Activated T-cell treated with anti-CD3 and anti-CD28 coated beads for 48 hours (primary cell): ENCODE measurements around the gene PRKCA.

ENCODE experiments used
- DNase-seq: peaks from one replicate; pipeline ENCODE4 v3.0.0-alpha.2; 2020; ENCODE audit warnings: low read depth

Gene PRKCA

DNA sequence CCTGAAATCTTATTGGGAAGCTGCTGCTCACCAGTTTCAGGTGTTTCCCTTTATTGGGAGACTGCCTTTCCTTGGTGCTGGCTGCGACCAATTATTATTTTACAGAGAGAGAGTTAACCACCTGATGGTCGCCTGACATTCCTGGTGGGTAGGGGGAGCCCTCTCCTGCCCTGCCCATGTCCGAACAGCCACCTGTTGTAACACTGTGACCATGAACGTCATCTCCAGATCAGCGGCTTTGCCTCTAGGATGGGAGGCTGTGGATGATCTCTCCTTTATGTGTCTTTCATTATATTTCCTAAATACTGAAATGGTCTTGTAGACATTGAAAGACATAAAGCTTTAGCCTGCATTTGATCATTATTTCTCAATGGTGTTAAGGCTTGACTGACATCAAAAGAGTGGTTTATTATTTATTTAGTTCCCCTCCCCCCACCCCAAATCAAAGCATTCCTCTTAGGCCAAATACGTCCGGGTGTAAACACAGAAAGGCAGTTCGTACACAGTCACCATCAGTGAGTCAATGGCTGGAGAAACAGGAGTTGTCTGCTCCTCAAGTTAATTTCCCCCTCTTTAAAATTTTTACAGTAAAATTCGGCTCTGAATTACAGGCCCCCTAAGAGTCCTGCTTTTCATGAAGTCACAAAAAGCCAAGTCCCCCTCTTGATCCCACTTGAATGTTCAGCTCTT lies 474.7 kb downstream of the PRKCA start:
- DNase-seq = no peak

DNA sequence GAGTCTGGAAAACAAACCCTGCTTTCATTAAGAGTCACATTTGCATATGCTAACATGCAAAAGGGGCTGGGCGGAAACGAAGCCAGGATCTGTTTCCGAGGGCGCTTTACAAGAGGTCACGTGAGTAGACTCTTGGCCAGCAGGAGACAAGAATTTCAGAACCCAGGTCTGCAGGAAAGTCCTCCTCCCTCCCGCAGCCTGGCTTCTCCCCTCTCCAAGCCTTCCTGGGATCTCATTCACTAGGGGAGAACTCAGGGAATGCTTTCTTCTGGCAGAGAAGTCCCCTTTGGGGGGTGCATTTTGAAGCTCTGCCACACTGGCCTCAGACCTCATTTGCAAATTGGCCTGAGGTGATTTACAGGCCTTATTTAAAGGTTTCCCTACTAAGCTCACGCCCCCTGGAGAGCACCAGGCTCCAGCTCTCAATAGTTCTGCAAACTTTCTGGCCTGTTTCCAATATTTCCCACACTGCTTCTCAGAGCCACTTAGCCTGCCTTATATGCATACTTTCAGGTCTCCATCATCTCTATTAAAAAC lies 475.3 kb downstream of the PRKCA start:
- DNase-seq = no peak

DNA sequence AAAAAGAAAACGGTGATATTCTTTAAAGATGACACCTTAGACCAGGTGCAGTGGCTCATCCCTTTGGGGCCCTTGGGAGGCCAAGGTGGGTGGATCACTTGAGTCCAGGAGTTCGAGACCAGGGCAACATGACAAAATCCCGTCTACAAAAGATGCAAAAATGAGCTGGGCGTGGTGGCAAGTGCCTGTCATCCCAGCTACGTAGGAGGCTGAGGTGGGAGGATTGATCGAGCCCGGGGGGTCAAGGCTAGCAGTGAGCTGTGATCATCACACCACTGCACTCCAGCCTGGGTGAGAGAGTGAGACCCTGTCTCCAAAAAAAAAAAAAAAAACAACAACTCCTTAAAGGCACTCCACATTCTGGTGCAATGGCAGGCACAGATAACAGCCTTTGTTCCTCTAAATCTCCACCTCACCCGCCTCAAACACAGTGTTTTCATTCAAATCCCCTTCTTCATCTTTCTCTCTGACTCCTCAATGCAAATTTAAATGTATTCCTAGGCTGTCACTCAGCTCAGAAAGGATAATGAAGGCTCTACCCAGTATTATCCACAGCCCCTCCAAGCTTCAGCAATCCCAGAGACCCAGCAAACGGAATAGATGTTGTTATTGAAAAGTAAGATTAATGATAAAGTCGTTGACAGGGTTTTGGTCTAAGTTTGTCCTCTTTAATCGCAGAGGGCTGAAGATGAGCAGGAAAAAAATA lies 476.3 kb downstream of the PRKCA start:
- no peak for DNase-seq

DNA sequence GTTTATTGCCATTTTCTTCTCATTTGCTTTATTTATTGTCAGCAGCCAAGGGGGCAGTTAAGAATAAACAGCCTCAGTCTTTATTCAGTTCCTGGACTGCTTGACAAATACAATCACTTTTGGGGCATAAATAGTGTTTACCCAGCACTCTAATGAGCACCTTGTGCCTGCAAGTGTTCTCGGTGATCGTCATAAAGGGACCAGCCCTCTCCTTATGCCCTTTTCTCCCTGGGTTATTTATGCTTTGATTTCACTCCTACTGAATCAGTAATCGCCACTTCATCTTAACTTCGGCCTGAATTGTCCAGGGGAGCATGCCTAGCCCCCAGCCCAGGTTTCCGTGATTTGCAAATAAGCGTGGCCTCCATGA lies 476.8 kb downstream of the PRKCA start:
- DNase-seq = no peak

DNA sequence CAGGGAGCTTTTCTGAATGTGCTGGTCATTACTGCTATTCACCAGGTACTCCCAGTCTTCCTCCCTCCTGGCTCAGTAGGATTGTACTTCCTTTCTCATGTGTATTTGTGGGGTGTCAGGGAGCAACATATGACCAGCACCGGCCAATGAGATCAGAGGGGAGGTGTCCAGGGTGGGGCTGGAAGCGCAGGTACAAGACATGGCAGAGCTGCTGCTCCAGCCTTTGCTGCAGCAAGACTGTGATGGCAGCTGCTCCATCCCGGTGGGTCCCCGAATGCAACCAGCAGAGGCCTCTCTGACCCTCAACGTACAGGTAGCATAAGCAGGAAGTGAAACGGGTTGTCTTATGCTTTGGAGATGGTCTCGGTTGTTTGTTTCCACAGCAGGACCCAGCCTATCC lies 478.7 kb downstream of the PRKCA start:
- no peak for DNase-seq

DNA sequence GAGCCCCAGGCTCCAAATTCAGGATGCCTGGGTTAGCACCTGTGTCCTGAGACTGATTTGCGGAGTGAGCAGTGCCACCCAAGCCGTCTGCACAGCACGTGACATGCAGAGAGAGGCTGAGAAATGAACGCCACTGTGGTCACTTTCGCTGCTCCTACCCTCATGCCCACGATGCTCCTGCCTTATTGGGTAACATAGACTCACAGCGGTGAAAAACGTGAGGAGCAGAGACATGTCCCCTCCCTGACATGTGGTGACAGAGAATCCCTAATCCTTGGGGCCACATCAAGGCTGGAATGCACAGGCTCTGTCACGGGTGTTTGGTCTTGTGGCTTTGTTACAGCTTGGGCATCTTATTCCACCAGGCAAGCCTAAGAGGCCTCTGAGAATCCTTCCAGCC lies 480.4 kb downstream of the PRKCA start:
- DNase-seq = no peak

DNA sequence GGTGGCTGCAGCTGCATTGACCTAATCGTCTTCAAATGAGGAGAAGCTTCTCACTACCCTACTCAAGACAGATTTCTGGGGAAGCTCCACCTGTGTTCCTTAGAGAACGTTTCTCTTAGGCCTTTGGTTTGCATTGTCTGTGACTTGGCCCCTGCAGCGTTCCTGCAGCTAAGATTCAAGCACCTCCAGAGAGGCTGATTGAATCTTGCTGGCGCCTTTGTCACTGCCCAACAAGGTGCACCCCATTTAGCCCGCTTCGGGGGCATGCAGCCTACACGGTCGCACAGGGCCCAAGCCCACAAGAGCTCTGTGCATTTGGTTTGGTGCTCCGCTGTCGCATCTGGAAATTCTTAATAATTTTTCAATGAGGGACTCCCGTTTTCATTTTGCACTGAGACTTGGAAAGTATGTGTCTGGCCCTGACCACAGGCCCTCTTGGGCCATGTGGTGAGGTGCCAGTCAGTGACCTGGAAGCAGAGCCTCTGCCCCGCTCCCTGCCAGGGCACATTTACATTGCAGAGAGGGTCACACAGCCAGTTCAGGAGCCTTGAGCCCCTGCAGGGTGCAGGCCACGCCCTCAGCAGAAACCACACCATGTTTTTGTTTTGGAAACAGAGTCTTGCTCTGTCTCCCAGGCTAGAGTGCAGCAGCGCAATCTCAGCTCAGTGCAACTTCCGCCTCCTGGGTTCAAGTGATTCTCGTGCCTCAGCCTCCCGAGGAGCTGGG lies 481.4 kb downstream of the PRKCA start:
- no peak for DNase-seq

DNA sequence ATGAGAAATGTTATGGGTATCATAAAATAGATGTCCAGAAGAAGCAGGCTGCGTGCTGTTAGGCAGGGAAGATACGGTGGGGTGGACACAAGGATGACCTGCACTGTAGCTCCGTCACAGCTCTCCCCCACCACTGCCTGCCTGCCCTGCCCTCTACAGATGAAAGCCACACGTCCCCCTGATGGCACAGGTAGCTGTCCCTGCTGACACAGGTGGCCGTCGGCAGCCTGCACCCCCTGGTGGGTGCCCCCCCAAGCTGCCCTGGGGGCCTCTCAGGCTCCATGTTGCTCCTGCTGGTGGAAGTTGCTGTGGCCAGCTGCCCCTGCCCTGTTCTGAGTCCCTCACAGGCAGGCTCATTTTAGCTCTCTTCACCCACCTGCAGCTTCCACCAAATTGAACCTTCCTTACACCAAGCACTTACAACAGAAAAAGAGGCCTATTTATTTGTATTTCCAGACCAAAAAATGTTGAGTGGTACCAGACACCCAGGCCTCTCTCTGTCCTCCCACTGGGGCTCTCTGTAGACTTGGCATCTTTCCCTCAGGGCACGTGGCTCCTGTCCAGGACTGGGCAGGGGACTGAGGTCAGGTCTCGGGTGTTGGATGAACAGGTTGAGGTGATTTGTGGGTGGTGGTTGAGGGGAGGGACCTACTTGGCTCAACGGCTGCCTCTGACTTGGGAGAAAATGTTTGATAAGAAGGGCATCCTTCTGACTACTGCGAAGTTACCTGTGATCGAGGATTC lies 482.4 kb downstream of the PRKCA start:
- no peak for DNase-seq

DNA sequence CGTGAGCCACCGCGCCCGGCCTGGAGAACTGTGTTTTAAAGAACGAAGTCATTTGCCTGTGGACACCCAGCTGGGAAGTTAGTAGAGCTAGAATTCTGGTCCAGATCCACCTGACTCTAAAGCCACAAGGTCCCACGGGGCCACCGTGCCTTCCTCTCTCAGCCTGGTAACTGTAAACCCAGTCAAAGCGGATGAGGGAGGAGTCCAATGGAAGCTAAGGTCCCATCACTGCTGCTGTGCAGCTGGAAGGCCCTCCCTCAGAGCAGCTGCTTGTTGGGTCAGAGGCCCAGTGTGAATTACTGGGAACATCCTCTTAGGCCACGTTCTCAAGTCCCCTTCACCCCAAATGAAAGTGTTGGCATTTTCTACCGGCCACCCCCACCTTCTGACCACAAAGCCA lies 483.7 kb downstream of the PRKCA start:
- no peak for DNase-seq

DNA sequence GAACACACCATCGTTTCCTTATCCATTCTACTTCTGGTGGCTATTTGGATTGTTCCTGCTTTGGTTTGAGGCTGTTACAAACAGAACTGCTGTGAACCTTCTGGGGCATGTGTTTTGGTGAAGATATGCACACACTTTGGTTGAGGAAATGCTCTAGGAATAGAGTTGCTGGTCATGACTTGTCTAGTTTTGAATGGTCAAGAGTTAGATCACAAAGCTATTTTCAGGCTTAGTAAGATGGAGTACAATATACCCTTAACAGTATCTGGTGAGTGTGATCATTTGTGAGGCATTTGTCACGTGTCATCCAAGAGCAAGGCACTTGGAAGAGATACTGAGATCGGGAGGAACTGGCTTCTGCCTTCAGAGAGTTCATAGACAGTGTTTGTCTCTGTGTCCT lies 485.5 kb downstream of the PRKCA start:
- DNase-seq = no peak

DNA sequence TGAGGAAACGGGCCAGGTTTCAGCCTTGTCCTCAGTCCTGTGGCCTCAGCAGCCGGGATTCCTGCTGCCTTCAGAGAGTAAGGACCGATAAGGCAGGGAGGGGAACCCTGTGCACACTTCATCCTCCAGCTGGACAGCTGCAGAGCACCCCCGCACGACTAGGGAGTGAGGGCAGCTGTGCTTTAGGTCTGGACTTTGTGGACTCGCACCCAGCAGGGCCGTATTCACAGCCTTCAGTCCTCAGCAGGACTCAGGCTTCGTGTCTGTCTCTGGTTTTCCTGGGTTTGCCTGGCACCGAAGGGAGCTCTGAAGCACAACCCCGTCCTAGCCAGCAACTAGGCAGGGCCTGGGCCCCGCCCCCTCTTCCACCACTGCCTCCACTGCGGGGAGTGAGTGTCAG lies 486.7 kb downstream of the PRKCA start:
- DNase-seq = no peak

DNA sequence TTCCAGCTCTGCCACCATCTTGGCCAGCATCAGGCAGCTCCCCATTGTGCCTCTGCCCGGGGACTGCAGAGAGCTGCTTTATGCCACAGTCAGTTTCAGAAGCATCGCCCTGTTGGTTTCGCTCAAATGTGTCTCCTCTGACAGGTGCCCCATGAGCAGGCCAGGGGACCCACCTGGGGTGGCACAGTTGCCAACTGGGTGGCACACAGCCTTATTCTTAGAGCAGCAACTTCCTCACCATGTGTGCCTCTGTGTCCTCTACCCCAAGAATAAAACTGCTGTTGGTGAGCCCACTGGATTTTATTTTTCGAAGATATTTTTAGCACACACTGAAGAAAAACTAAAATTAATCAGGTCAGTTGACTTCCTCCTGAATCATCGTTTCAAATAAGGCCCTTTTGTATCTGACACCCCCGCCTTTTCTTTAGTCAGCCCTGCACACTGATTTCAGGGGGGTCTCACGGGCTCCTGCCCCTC lies 487.6 kb downstream of the PRKCA start:
- DNase-seq = no peak

DNA sequence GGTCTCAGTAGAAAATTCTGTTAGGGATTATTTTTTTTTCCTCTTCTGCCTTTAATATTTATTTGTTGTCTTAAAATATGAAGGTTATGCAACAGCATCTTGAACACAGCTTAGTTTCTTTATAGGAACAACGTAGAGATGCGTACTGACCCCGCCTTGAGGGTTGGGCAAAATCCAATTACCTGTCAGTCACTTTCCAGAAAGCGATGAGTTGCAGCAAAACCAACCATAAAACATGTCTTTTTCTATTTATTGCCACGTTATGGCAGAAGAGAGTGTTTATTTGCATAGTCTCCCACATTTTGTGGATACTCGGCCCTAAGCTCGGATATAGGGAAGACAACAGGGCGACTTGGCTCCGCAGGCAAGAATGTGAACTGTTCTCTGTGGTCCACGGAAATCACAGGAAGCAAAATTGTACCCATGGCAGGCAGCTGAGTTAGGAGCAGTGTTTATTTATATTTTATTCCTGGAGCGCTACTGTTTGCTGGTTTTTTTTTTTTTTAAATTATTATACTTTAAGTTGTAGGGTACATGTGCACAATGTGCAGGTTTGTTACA lies 488.2 kb downstream of the PRKCA start:
- DNase-seq = no peak

DNA sequence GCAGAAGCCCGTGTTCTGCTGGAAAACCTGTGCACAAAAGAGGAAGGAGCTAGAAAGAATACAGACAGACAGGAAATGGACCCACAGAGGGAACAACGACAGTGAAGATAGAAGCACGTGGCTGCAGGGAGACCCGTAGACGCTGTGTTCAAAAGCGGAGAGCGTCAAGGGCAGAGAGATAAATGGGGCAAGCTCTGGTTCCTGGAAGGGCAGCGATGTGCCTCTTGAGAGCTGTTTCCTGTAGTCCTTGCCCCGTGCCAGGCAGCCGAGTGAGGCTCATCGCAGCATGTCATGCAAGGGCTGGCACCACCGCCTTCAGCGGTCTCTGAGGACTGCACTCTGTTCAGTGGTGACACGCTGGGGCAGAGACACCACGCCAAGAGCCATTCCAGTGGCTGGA lies 488.9 kb downstream of the PRKCA start:
- DNase-seq = no peak

DNA sequence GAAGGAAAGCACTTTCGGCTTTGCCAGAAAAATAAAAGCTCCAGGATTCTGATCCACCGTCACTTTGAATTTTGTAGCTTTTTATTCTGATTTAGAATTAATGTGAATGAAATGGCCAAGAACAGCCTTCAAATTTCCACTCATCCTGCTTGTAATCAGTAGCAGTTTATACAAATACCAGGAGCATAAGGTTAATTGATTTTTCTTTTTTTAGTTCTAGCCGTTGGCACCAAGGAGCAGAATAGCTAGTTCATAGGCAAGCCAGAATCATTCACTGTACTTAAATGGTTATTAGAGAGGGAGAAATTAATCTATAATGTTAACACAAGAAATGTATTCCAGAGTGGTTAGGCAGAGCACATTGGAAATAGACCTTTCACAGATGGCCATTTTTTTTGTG lies 491.4 kb downstream of the PRKCA start:
- DNase-seq = no peak

DNA sequence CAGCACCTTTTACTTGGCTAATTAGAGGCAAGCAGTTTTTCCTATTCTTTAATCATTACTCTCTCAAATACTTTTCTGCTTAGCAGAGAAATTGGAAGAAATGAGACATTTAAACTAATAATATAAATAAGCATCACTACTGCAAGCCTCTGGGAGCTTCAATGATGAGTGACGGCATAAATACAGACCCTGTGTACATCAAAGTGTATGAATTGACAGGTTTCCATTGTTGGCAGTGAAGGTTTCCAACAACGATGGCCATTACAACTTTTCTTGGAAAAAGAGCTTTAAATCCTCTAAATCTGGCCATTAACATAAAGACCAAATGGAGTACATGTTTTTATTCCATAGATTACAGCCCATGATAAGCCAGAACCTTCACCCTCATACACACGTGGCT lies 493.1 kb downstream of the PRKCA start:
- no peak for DNase-seq

DNA sequence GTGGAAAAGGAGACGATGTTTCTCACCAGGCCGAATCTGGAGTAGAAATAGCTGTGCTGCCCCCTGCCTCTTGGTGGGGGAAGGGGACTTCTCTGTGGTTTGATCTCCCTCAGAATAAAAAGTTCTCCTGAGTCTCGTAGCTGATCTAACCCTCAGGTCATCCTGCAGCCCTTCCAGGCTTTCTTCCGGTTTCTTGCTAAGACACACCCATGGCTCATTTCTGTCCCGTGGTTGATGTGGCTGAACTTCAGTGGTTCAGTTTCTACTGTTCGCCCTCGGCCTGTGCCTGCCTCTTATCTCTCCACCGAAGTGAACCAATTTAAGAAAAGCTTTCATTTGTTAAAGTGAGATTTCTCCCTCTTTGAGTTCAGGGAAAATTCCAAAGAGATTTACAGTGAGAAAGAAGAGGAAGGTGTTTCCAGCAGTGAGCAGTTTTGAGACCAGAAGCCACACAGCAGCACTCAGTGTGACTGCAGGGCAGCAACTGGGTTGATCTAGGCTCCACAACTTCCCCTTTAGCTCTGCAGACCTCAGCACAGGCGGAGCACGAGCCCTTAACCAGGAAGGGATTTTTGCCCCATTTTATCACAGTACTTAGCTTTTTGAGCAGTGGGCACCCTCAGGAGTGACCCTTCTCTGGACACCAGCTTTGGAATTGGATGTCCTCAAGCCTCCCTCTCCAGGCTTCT lies 497.6 kb downstream of the PRKCA start:
- no peak for DNase-seq

DNA sequence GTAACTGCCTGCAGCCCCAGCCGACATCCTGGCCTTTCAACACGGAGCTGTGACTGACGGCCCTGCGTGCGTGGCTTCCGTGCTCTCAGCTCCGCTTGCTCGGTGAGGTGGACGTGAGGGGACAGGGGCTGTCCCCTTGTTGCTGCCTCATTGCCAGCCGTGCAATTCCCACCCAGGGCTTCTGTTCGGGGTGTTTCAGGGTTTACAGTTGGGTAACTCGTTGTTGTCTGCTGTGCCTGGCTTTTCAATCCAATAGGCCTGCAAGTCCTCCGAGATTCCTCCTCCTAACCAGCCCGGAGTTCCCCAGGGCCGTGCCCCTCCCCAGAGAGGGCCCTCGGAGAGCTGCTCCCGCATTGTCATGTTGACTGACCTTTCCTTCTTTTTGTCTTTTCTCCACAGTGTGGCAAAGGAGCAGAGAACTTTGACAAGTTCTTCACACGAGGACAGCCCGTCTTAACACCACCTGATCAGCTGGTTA lies 501.1 kb downstream of the PRKCA start:
- no peak for DNase-seq

DNA sequence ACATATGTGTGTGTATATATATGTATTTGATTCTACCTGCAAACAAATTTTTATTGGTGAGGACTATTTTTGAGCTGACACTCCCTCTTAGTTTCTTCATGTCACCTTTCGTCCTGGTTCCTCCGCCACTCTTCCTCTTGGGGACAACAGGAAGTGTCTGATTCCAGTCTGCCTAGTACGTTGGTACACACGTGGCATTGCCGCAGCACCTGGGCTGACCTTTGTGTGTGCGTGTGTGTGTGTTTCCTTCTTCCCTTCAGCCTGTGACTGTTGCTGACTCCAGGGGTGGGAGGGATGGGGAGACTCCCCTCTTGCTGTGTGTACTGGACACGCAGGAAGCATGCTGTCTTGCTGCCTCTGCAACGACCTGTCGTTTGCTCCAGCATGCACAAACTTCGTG lies 503.2 kb downstream of the PRKCA start:
- no peak for DNase-seq

DNA sequence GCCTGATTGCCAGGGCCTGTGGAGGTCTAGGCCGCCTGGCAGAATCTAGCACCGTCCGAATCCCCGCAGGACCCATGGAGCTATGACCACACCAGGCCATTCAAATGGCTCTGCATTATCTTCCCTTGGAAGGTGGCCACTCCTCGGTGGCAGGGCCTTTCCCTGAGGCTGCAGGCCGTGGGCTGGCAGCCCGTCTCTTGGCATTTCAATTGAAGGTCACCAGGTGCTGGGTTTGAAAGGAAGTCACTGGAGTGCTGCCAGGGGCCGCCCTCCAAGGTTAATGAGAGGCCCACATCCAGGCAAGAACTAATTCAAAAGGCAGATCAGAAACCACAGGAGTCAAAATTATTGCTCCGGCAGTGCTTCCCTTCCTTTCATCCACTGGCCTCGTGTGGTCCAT lies 504.8 kb downstream of the PRKCA start:
- DNase-seq = no peak

DNA sequence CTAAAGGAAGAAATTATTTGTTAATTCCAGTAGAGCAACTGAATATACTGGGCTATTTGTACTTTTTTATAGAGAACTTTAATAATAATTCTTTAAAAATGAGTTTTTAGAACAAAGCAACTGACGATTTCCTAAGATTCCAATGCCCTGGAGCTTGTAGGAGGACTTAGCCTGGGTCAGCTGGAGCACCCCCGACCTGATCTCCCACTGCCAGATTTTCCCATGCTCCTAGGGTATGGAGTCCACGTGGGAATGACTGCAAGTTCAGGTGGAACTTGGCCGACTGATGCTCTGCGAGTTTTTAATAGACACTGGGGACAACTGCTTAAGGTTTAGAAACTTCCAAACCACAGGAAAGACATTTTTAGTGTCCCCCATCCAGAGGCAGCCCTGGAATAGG lies 507.0 kb downstream of the PRKCA start:
- no peak for DNase-seq
